NCI-H510A treated with DMSO at 0.1 percent for 48 hours (cell line): Measurements from ENCODE around the gene ZNF525.
A peak's percentile ranks its signal among the peaks of the same experiment; 100 is the strongest.
"Not testable (repeated sequence)": the region's sequence is repeated elsewhere in the genome, so short reads cannot be mapped to it uniquely, and the experiment has no call there.

ENCODE experiments used
- DNase-seq: peaks from one replicate; lab custom pipeline; 2025; lab: John Stamatoyannopoulos, UW

ZNF525 gene

DNA sequence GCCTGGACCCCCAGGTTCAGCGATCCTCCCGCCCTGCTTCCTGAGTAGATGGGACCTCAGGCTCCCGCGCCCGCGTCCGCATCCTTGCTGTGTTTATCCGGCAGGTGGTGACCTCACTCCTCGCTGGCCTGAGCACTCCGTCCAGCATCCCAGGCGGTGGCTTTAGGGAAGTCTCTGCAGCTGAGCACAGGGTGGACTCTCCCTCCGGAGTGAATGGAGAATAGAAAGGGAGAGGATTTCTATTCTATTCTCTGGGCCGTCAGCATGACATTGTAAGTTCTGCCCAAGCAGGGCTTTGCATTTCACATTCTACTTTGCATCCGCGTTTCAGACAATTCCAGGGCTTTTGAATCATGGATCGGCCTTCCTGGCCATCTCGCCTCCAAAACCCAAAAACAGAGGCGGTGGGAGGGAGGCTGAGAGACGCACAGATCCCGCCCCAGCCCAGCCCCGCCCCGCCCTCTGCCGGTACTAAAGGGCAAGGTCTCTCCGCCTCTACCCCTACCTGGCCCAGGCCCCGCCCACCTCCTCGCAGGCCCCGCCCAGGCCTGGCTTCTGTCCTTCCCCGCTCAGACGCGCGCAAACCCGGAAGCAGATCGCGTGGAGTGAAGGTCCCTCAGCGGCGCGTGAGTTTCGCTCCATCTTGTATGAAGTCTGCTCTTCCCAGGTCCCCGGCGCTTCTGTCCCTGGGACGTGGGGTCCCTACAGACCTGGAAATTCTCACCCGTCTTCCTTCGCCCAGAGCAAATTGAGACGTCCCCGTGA lies at the start of gene ZNF525:
ZNF525 (plus strand) TSS at position 572 of the 765 bp plus-strand sequence. CDS start 6,577 bp downstream, outside the sequence.
- peak; percentile 68 for DNase-seq

DNA sequence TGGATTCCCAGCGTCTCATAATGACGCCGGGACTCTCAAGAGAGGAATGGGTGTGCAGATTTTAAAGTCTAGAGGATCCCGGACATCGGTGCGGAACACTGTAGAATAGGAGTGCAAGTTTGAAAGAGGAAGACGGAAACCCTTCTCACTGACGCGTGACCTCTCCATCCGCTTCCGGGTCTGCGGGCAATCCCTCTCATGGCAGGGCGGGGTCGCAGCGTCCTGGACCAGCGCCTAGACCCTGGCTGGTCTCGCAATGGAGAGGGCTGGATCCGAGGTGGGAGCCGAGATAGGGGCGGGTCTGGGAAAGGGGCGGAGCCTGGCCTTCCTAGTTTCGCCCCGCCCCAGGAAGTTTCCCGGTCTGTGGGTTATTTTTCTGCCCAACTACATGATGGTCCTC lies 36.5 kb upstream of the ZNF525 start:
- DNase-seq = no peak

DNA sequence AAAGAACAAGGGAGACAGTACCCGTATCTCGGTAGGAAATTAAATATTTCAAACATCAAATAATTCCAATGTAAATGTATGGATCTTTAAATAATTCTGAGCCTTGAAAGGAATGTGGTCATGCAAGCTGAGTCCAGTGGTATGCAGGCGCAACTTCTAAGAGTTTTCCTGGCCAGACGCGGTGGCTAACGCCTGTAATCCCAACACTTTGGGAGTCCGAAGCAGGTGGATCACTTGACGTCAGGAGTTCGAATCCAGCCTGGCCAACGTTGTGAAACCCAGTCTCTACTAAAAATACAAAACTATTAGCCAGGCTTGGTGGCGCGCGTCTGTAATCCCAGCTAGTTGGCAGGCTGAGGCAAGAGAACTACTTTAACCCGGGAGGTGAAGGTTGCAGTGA lies 33.0 kb upstream of the ZNF525 start:
- DNase-seq = no peak

- DNase-seq = peak; percentile 25
Observed at GRCh38 chr19:53333066-53333462, 32.4 kb upstream of the ZNF525 start.

- peak; percentile 75 for DNase-seq
Observed at GRCh38 chr19:53333463-53334449, 31.7 kb upstream of the ZNF525 start, which contains the start of gene ZNF845. ZNF845 (plus strand) TSS chr19:53333749; CDS start chr19:53341308, 7,559 bp downstream.

DNA sequence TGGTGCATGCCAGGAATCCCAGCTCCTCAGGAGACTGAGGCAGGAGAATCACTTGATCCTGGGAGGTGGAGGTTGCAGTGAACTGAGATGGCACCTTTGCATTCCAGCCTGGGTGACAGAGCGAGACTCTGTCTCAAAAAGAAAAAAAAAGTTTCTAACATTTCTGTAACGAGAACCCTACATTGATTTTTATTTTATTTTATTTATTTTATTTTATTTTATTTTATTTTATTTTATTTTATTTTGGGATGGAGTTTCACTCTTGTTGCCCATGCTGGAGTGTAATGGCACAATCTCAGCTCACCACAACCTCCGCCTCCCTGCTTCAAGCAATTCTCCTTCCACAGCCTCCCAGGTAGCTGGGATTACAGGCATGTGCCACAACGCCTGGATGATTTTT lies 21.1 kb upstream of the ZNF525 start:
- DNase-seq = not testable (repeated sequence)

- DNase-seq = no peak
Observed at GRCh38 chr19:53355739-53356138, 9.8 kb upstream of the ZNF525 start.

- no peak for DNase-seq
Observed at GRCh38 chr19:53357821-53358581, 7.5 kb upstream of the ZNF525 start.

DNA sequence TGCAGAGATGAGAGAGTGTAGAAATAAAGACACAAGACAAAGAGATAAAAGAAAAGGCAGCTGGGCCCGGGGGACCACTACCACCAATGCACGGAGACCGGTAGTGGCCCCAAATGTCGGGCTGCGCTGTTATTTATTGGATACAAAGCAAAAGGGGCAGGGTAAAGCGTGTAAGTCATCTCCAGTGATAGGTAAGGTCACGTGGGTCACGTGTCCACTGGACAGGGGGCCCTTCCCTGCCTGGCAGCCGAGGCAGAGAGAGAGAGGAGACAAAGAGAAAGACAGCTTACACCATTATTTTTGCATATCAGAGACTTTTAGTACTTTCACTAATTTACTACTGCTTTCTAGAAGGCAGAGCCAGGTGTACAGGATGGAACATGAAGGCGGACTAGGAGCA lies 5.4 kb upstream of the ZNF525 start:
- not testable (repeated sequence) for DNase-seq

- DNase-seq = no peak
Observed at GRCh38 chr19:53365899-53366493, 491 bp downstream of the ZNF525 start.

- no peak for DNase-seq
Observed at GRCh38 chr19:53372196-53372595, 6.7 kb downstream of the ZNF525 start.

- no peak for DNase-seq
Observed at GRCh38 chr19:53374288-53374687, 8.8 kb downstream of the ZNF525 start.

GRCh38 chr19:53374743-53375142 lies 9.2 kb downstream of the ZNF525 start:
- DNase-seq = no peak

DNA sequence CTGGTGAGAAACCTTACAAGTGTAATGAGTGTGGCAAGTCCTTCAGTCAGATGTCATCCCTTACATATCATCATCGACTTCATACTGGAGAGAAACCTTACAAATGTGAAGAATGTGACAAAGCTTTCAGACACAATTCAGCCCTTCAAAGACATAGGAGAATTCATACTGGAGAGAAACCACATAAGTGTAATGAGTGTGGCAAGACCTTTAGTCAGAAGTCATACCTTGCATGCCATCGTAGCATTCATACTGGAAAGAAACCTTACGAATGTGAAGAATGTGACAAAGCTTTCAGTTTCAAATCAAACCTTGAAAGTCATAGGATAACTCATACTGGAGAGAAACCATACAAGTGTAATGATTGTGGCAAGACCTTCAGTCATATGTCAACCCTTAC lies 15.9 kb downstream of the ZNF525 start:
- DNase-seq = no peak

DNA sequence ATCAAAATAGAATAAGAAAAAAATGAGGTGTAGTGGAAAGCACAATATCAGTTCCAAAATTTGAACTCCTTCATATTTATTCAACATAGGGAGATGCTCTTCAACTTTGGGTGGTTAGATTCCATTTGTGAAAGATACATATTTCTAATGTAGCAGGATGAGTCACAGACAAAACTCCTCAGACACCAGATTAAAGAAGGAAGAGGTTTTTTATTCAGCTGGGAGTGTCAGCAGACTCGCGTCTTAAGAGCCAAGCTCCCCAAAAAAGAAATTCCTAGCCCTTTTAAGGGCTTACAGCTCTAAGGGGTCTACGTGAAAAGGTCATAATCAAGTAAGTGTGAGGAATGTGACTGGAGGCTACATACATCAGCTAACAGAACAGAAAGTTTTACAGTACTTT lies 22.7 kb downstream of the ZNF525 start:
- no peak for DNase-seq

DNA sequence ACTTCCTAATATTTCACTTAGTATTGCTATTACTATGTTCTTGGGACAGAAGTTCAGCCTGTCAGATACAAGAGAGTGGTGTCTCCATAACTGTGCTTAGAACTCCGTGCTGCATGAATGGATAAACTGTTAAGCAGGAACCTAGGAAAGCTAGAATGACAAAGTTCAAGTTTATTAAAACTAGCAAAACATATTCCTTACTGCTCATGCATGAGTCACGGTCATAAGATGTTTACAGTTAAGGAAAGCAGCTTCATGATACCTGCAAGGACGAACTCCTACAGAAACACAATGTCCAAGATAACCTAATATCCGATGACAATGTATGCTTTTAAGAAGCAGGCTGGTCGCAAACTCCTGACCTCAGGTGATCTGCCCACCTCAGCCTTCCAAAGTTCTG lies 23.4 kb downstream of the ZNF525 start:
- no peak for DNase-seq

DNA sequence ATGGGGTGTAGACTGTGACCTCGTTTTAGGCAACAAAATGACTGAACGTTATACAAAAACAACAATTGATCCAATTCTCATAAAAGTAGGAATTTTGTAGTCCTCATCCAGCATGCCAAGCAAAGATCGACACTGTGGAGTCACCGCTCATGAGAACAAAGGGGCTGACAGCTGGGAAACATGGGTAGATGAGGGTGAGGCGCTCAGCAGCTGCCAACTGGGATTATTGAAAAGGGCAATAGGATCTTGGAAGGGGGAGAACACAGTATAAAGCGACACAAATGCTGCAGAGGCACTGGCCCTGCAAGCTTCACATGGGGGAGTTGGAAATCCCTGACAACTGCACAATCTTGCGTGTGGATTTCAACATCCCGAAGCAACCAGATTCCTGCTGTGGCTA lies 24.1 kb downstream of the ZNF525 start:
- no peak for DNase-seq

- no peak for DNase-seq
Observed at GRCh38 chr19:53389978-53390377, 24.5 kb downstream of the ZNF525 start.

GRCh38 chr19:53394522-53394973 lies 29.0 kb downstream of the ZNF525 start:
- no peak for DNase-seq

- peak; percentile 79 for DNase-seq
Observed at GRCh38 chr19:53394974-53395839, 29.7 kb downstream of the ZNF525 start, which contains the start of gene ZNF765. ZNF765 (plus strand) TSS chr19:53395149; CDS start chr19:53398016, 2,867 bp downstream.
